ENCODE measurements around the gene MPZL3.

DNA sequence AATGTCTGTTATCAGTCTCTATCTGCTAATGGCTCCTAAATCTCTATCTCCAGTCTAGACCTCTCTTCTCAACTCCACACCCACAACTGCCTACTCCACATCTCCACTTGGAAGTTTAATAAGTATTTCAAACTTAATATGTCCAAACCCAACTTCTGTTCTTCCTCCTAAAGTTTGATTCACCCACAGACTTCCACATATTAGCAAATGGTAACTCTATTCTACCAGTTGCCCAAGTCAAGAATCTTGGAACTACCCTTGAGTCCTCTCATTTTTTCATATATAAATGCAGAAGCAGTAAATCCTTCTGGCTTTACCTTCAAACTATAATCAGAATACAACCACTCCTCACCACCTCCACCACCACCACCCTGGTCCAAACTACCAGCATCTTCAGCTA is 20.7 kb downstream of the MPZL3 start:
- TF ChIP-seq CTCF (conservative IDR thresholded peaks at IDR 0.05) (no peak), ZFX (IDR thresholded peaks at IDR 0.05) (no peak)
